Kidney (tissue), 14 donors: ENCODE results near the gene TCERG1L. TPM values are rescaled to one million over a fixed set of nuclear protein-coding genes. Genes with fewer than 3 reads are reported as not detected.

Experiments
- DNase-seq, 5 donors: peaks; one replicate each; pipeline ENCODE4 v3.0.0-alpha.2; 2013 to 2020
- FAIRE-seq: peaks from 2 replicates; lab custom pipeline; 2012; peaks lifted over from hg19 to GRCh38; lab: Jason Lieb, UNC
- H3K27ac ChIP-seq, 2 donors: one replicate each; pipeline ENCODE4 v1.7.0; 2013; ENCODE audit warnings: low read depth in 2 of 2, low read length in 2 of 2, inconsistent platforms in 1 of 2
- H3K27me3 ChIP-seq: one replicate; pipeline ENCODE4 v1.7.1; 2013; ENCODE audit warnings: low read length, inconsistent platforms; ENCODE audit not compliant: control insufficient read depth, insufficient read depth
- H3K36me3 ChIP-seq, 3 donors: one replicate each; pipeline versions ENCODE4 v1.7.0 to v1.7.1; 2013; ENCODE audit warnings: low read length in 3 of 3, control low read depth in 1 of 3, inconsistent platforms in 1 of 3; ENCODE audit not compliant: insufficient read depth in 3 of 3, control insufficient read depth in 2 of 3
- H3K4me1 ChIP-seq, 3 donors: one replicate each; pipeline versions ENCODE4 v1.7.0 to v1.7.1; 2013; ENCODE audit warnings: low read length in 3 of 3, inconsistent platforms in 1 of 3, low read depth in 1 of 3; ENCODE audit not compliant: control insufficient read depth in 2 of 3, insufficient read depth in 2 of 3
- H3K4me3 ChIP-seq, 3 donors: one replicate each; pipeline versions ENCODE4 v1.7.0 to v1.8.1; 2013; ENCODE audit warnings: low read length in 3 of 3, control low read depth in 1 of 3, inconsistent platforms in 1 of 3
- H3K9ac ChIP-seq, 3 donors: one replicate each; pipeline versions ENCODE4 v1.7.0 to v1.7.1; 2013; ENCODE audit warnings: low read length in 3 of 3, control low read depth in 1 of 3, inconsistent platforms in 1 of 3
- H3K9me3 ChIP-seq, 3 donors: one replicate each; pipeline versions ENCODE4 v1.7.0 to v1.7.1; 2013; ENCODE audit warnings: low read length in 3 of 3, control low read depth in 1 of 3, inconsistent platforms in 1 of 3; ENCODE audit not compliant: control insufficient read depth in 2 of 3, insufficient read depth in 1 of 3
- intact Hi-C: fragments of 100-400 bp; cut with DNase I; formaldehyde crosslinking; loops from one replicate; pipeline ENCODE4 v1.11.1; 2022
- polyA plus RNA-seq: library from polyadenylated mRNA; stranded (reverse); fragments of 350-450 nt; fragmentation: Illumina TruSeq; extraction: RNeasy Lipid Tissue Mini Kit (QIAGEN cat#74804); gene quantifications from one replicate; pipeline ENCODE4 v1.2.3, GENCODE V29; 2014; ENCODE audit warnings: low read depth, low replicate concordance; ENCODE audit not compliant: insufficient read depth
- total RNA-seq: library from RNA; stranded (reverse); fragmentation: NEBNext Ultra II Directional; extraction: Animal tissue kit (Norgen Biotek cat#: 25700); gene quantifications from one replicate; pipeline ENCODE4 v1.2.1, GENCODE V29; 2021
- TF ChIP-seq, protein P1 (sequence below): IDR thresholded peaks from 3 replicates; pipeline ENCODE4 v1.5.1; 2012; ENCODE audit warnings: mild to moderate bottlenecking, moderate library complexity, borderline replicate concordance; ENCODE audit not compliant: insufficient read depth; ENCODE audit errors: extremely low read depth
- donor health status: control.
- donor health status: control.
- donor health status: control.
- donor health status: control.
- donor health status: control.
- donor health status: DM: yes; HTN: yes; CAD: no.
- donor health status: Normal renal cell carcinoma (clear cell type).

Gene TCERG1L
- total and polyA plus RNA-seq, 2 donors from 2014 or later: not detected

- Histone ChIP-seq H3K9me3 (no peaks in the 10 kb centered on the region), H3K36me3 (no peaks in the 10 kb centered on the region), H3K27ac (no peak overlapping the region), H3K4me3 (no peak overlapping the region), H3K9ac (no peak overlapping the region), H3K4me1 (no peaks in the 10 kb centered on the region), H3K27me3 (no peaks in the 10 kb centered on the region)
- TF ChIP-seq, protein P1, sequence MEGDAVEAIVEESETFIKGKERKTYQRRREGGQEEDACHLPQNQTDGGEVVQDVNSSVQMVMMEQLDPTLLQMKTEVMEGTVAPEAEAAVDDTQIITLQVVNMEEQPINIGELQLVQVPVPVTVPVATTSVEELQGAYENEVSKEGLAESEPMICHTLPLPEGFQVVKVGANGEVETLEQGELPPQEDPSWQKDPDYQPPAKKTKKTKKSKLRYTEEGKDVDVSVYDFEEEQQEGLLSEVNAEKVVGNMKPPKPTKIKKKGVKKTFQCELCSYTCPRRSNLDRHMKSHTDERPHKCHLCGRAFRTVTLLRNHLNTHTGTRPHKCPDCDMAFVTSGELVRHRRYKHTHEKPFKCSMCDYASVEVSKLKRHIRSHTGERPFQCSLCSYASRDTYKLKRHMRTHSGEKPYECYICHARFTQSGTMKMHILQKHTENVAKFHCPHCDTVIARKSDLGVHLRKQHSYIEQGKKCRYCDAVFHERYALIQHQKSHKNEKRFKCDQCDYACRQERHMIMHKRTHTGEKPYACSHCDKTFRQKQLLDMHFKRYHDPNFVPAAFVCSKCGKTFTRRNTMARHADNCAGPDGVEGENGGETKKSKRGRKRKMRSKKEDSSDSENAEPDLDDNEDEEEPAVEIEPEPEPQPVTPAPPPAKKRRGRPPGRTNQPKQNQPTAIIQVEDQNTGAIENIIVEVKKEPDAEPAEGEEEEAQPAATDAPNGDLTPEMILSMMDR: no peak
- intact Hi-C loops: no loop called here
- no peak for FAIRE-seq
- no peak for DNase-seq
Observed at GRCh38 chr10:131273476-131273875, 38.0 kb downstream of the TCERG1L start.

- FAIRE-seq (no peak), DNase-seq (no peak)
- no peak overlapping the region for H3K27ac ChIP-seq
- H3K9me3 ChIP-seq: no peaks in the 10 kb centered on the region
- H3K4me3 ChIP-seq: no peak overlapping the region
- intact Hi-C loops: no loop called here
- no peaks in the 10 kb centered on the region for H3K36me3 ChIP-seq
- H3K9ac ChIP-seq: no peak overlapping the region
- no peaks in the 10 kb centered on the region for H3K27me3 ChIP-seq
- no peaks in the 10 kb centered on the region for H3K4me1 ChIP-seq
- TF ChIP-seq, protein P1: no peak
Observed at GRCh38 chr10:131272897-131273451, 38.5 kb downstream of the TCERG1L start.

- intact Hi-C loops: no loop called here
- Histone ChIP-seq H3K36me3 (no peaks in the 10 kb centered on the region), H3K9me3 (no peaks in the 10 kb centered on the region), H3K4me3 (no peak overlapping the region), H3K4me1 (no peaks in the 10 kb centered on the region), H3K9ac (no peak overlapping the region), H3K27me3 (no peaks in the 10 kb centered on the region), H3K27ac (no peak overlapping the region)
- no peak for DNase-seq
- TF ChIP-seq, protein P1: no peak
- no peak for FAIRE-seq
Observed at GRCh38 chr10:131271966-131272365, 39.6 kb downstream of the TCERG1L start.
